OCI-LY1 (cell line): ENCODE results near the gene NRG2.

Experiments
- H2AFZ ChIP-seq: fragments of 200-600 bp; sonication (generic), shearing (Covaris generic); 2 replicates; pipeline ENCODE4 v1.6.0; 2014; ENCODE audit warnings: antibody characterized with exemption, mild to moderate bottlenecking, low read length
- H3F3A ChIP-seq: fragments of 200-600 bp; sonication (generic), shearing (Covaris generic); 2 replicates; pipeline ENCODE4 v1.6.0; 2014; ENCODE audit warnings: mild to moderate bottlenecking, antibody characterized with exemption, low read length, moderate library complexity; ENCODE audit not compliant: insufficient read depth
- H3K27ac ChIP-seq: fragments of 200-600 bp; sonication (generic); 2 replicates; pipeline ENCODE4 v1.5.1; 2014; ENCODE audit warnings: low read length, mixed run types, mild to moderate bottlenecking, low read depth; ENCODE audit not compliant: poor library complexity, severe bottlenecking
- H3K27me3 ChIP-seq: fragments of 200-600 bp; sonication (generic); 2 replicates; pipeline ENCODE4 v1.6.0; 2014; ENCODE audit warnings: antibody characterized with exemption, mild to moderate bottlenecking, low read length, moderate library complexity; ENCODE audit not compliant: insufficient read depth
- H3K36me3 ChIP-seq: fragments of 200-600 bp; sonication (generic); 2 replicates; pipeline ENCODE4 v1.6.1; 2014; ENCODE audit warnings: mild to moderate bottlenecking, antibody characterized with exemption, low read length, moderate library complexity, mixed read lengths; ENCODE audit not compliant: insufficient read depth
- H3K4me1 ChIP-seq: fragments of 200-600 bp; sonication (generic); 2 replicates; pipeline ENCODE4 v1.5.1; 2014; ENCODE audit warnings: mild to moderate bottlenecking, low read length, moderate library complexity; ENCODE audit not compliant: insufficient read depth, severe bottlenecking
- H3K4me2 ChIP-seq: fragments of 200-600 bp; sonication (generic), shearing (Covaris generic); 2 replicates; pipeline ENCODE4 v1.6.1; 2014; ENCODE audit warnings: low read length
- H3K4me3 ChIP-seq: fragments of 200-600 bp; sonication (generic); 2 replicates; pipeline ENCODE4 v1.5.1; 2014; ENCODE audit warnings: low read length, low read depth, mild to moderate bottlenecking, mixed read lengths; ENCODE audit not compliant: poor library complexity, severe bottlenecking
- H3K79me2 ChIP-seq: fragments of 200-600 bp; shearing (Covaris generic); 2 replicates; pipeline ENCODE4 v1.6.1; 2016; ENCODE audit warnings: mixed run types, low read length, mixed read lengths; ENCODE audit not compliant: insufficient read depth
- H3K9ac ChIP-seq: fragments of 200-600 bp; sonication (generic), shearing (Covaris generic); 2 replicates; pipeline ENCODE4 v1.6.1; 2014; ENCODE audit warnings: mild to moderate bottlenecking, low read length, mixed read lengths
- H3K9me2 ChIP-seq: fragments of 200-600 bp; sonication (generic), shearing (Covaris generic); 2 replicates; pipeline ENCODE4 v1.6.1; 2014; ENCODE audit warnings: low read depth, mild to moderate bottlenecking, low read length, mixed read lengths
- H3K9me3 ChIP-seq: fragments of 200-600 bp; shearing (Covaris generic); 2 replicates; pipeline ENCODE4 v1.6.1; 2014; ENCODE audit warnings: low read length, mixed read lengths
- H4K20me1 ChIP-seq: fragments of 200-600 bp; sonication (generic), shearing (Covaris generic); 2 replicates; pipeline ENCODE4 v1.6.0; 2016; ENCODE audit warnings: mild to moderate bottlenecking, low read length; ENCODE audit not compliant: insufficient read depth
- EZH2 ChIP-seq: fragments of 200-600 bp; sonication (generic), shearing (Covaris generic); IDR thresholded peaks from 2 replicates; pipeline ENCODE4 v1.8.0; 2017; ENCODE audit warnings: borderline replicate concordance, mixed run types, mild to moderate bottlenecking, antibody characterized with exemption, low read length, moderate library complexity, mixed read lengths
- TF ChIP-seq, protein P1 (sequence below): fragments of 200-600 bp; sonication (generic), shearing (Covaris generic); IDR thresholded peaks from 2 replicates; pipeline ENCODE4 v1.5.1; 2017; ENCODE audit warnings: mild to moderate bottlenecking, antibody characterized with exemption, low read length, moderate library complexity, mixed read lengths

NRG2 gene

DNA sequence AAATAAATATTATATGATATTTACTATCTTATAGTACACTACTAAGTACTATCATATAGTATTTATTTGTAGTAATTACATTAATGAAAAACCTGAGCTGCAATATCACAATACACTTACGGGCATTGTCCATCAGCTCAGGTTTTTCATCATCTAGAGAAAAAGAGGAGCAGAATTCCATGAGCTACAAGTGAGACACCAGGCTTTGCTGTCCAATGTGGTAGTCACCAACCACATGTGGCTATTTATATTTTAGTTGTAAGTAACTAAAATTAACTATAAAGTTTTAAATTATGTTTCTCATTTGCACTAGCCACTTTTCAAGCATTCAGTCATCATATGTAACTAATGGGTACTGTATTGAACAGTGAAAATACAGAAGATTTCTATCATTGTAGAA lies 13.8 kb upstream of the NRG2 start:
- Histone ChIP-seq H3K9me2 (no peaks in the 10 kb centered on the region), H3K4me1 (no peaks in the 10 kb centered on the region), H3K36me3 (no peaks in the 10 kb centered on the region), H3K9me3 (no peaks in the 10 kb centered on the region), H3K79me2 (no peaks in the 10 kb centered on the region), H3F3A (no peaks in the 10 kb centered on the region), H2AFZ (no peak overlapping the region), H3K27ac (no peak overlapping the region), H4K20me1 (no peaks in the 10 kb centered on the region), H3K27me3 (no peaks in the 10 kb centered on the region), H3K4me3 (no peak overlapping the region), H3K4me2 (no peak overlapping the region), H3K9ac (no peak overlapping the region)
- TF ChIP-seq EZH2, result no peak
- TF ChIP-seq, protein P1, sequence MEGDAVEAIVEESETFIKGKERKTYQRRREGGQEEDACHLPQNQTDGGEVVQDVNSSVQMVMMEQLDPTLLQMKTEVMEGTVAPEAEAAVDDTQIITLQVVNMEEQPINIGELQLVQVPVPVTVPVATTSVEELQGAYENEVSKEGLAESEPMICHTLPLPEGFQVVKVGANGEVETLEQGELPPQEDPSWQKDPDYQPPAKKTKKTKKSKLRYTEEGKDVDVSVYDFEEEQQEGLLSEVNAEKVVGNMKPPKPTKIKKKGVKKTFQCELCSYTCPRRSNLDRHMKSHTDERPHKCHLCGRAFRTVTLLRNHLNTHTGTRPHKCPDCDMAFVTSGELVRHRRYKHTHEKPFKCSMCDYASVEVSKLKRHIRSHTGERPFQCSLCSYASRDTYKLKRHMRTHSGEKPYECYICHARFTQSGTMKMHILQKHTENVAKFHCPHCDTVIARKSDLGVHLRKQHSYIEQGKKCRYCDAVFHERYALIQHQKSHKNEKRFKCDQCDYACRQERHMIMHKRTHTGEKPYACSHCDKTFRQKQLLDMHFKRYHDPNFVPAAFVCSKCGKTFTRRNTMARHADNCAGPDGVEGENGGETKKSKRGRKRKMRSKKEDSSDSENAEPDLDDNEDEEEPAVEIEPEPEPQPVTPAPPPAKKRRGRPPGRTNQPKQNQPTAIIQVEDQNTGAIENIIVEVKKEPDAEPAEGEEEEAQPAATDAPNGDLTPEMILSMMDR, result no peak

DNA sequence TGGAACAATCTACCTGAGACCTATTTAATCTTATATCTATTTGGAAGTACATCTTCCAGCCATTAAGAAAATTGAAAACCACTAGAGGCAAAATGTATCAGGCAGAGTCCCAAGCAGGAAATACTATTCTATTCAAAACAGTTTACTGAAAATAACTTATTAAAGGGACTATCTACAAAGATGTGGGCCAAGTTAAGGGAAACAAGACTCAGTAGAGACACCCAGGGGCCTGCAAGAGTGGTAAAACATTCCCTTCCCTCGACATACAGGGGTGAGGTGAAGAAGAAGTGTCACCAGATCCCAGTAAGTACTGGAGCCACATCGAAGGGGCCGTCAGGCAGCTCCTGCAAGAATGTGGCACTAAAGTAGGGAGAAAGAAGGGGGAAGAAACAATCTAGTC lies 12.1 kb upstream of the NRG2 start:
- Histone ChIP-seq H4K20me1 (no peaks in the 10 kb centered on the region), H3K27me3 (no peaks in the 10 kb centered on the region), H3K36me3 (no peaks in the 10 kb centered on the region), H2AFZ (no peak overlapping the region), H3K4me2 (no peak overlapping the region), H3K9ac (no peak overlapping the region), H3K79me2 (no peaks in the 10 kb centered on the region), H3F3A (no peaks in the 10 kb centered on the region), H3K4me1 (no peaks in the 10 kb centered on the region), H3K27ac (no peak overlapping the region), H3K4me3 (no peak overlapping the region), H3K9me2 (no peaks in the 10 kb centered on the region), H3K9me3 (no peaks in the 10 kb centered on the region)
- TF ChIP-seq EZH2, result no peak
- TF ChIP-seq, protein P1, result no peak

GRCh38 chr5:140054086-140054689 lies 11.1 kb upstream of the NRG2 start:
- Histone ChIP-seq H3K79me2 (no peaks in the 10 kb centered on the region), H3K36me3 (no peaks in the 10 kb centered on the region), H3K9me2 (no peaks in the 10 kb centered on the region), H3K9me3 (no peaks in the 10 kb centered on the region), H3K4me3 (no peak overlapping the region), H3K4me1 (no peaks in the 10 kb centered on the region), H2AFZ (no peak overlapping the region), H3K27me3 (no peaks in the 10 kb centered on the region), H4K20me1 (no peaks in the 10 kb centered on the region), H3K9ac (no peak overlapping the region), H3K4me2 (no peak overlapping the region), H3F3A (no peaks in the 10 kb centered on the region), H3K27ac (no peak overlapping the region)
- TF ChIP-seq EZH2, result no peak
- TF ChIP-seq, protein P1, result no peak
